H1 (cell line): ENCODE results near the gene KLK10. TPM values are rescaled to one million over a fixed set of nuclear protein-coding genes. Genes with fewer than 3 reads are reported as not detected.

Experiments
- BRCA1 ChIP-seq: IDR thresholded peaks from 2 replicates; pipeline ENCODE4 v1.6.1; 2012; ENCODE audit warnings: low read depth, low read length, improper control_type of control experiment
- HDAC6 ChIP-seq: IDR thresholded peaks from one replicate; pipeline ENCODE4 v1.7.1; 2012; ENCODE audit warnings: low read depth, mild to moderate bottlenecking, inconsistent platforms, low read length, moderate library complexity
- JUN ChIP-seq: IDR thresholded peaks from 2 replicates; pipeline ENCODE4 v1.6.1; 2011; ENCODE audit warnings: low read depth, mild to moderate bottlenecking, improper control_type of control experiment, low read length
- KDM5A ChIP-seq: fragments of 200-600 bp; IDR thresholded peaks from 2 replicates; pipeline ENCODE4 v1.7.1; 2012; ENCODE audit warnings: mild to moderate bottlenecking, low read length, inconsistent platforms, mixed read lengths
- RBBP5 ChIP-seq: IDR thresholded peaks from 2 replicates; pipeline ENCODE4 v1.7.1; 2012; ENCODE audit warnings: low read depth, mild to moderate bottlenecking, inconsistent platforms, low read length, moderate library complexity, borderline replicate concordance
- SIN3A ChIP-seq, 2 experiments: IDR thresholded peaks in 1 of 2; conservative IDR thresholded peaks in 1 of 2; 2 replicates each; pipeline ENCODE4 v1.6.1; 2011 to 2012; ENCODE audit warnings: low read length in 2 of 2, improper control_type of control experiment in 1 of 2, low read depth in 1 of 2, mild to moderate bottlenecking in 1 of 2
- TAF1 ChIP-seq: IDR thresholded peaks from 2 replicates; pipeline ENCODE4 v1.6.1; 2011; ENCODE audit warnings: mild to moderate bottlenecking, low read depth, low read length
- TAF7 ChIP-seq: optimal IDR thresholded peaks from 2 replicates; pipeline ENCODE3; 2011; ENCODE audit warnings: low read depth, mild to moderate bottlenecking, inconsistent platforms, low read length, moderate library complexity, borderline replicate concordance
- TBP ChIP-seq: IDR thresholded peaks from 2 replicates; pipeline ENCODE4 v1.6.1; 2011; ENCODE audit warnings: low read depth, low read length, improper control_type of control experiment
- ZNF274 ChIP-seq: IDR thresholded peaks from 2 replicates; pipeline ENCODE4 v1.7.0; 2012; ENCODE audit warnings: low read length, borderline replicate concordance; ENCODE audit errors: extremely low read depth
- polyA plus RNA-seq, 7 experiments: library from polyadenylated mRNA; depleted of rRNA in 3 of 7; stranded (reverse) in 5 of 7; unstranded in 2 of 7; fragments of >200 nt in 5 of 7; fragments of 200-250 nt in 2 of 7; gene quantifications; 1 replicate in 5 of 7; 2 replicates in 1 of 7; 4 replicates in 1 of 7; pipeline versions ENCODE4 v1.2.1 to v1.2.3, GENCODE V29; 2011 to 2013; ENCODE audit warnings: missing spikeins in 2 of 7, mixed read lengths in 2 of 7
- total RNA-seq: library from RNA; stranded (reverse); fragmentation: NEBNext Ultra II Directional; extraction: Animal tissue kit (Norgen Biotek cat#: 25700); gene quantifications from 2 replicates; pipeline ENCODE4 v1.2.1, GENCODE V29; 2021
- TF ChIP-seq, protein P1 (sequence below): IDR thresholded peaks from 2 replicates; pipeline ENCODE4 v1.6.1; 2012; ENCODE audit warnings: inconsistent platforms

The KLK10 gene
- total and polyA plus RNA-seq, 2 of the 8 experiments (the other 6 are each of a cell fraction or from before 2014, with no cell fraction given): 4.8 to 9.7 TPM

DNA sequence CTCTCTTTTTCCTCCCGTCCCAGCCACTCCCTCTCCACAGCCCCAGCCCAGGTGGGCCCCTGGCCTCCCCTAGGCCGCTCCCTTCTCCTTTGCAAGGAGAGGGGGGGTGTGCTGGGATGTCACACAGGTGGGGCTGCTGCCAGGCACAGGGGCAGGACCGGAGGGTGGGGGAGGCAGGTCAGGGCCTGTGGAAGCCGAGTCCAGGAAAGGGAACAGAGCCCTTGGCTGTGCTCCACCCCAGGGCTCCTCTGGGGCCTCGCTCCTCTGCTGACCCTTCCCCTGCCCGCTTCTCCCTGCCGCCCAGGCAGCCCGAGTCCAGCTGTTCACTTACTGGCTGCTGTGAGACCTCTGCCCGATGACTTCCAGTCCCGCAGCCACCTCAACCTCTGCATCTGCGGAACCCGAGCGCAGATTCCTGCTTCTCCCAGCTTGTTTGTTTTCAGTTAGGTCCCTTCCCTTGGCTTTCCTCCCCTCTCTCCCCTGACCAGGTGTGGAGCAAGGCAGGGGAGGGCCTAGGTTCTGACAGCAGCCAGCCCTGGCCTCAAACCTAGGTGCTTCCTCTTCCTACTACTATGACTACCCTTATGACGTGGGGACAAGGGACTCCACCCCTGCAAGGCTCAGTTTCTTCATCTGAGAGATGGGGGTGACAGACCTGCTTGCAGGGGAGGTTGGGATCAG is 7.8 kb upstream of the KLK10 start (continued):
- no peak for TF ChIP-seq TAF7
- TF ChIP-seq SIN3A (conservative IDR thresholded peaks at IDR 0.05 in 1 of 2, IDR thresholded peaks at IDR 0.05 in 1 of 2; ENCODE audit: low read depth in 1 of 2, low read length in 2 of 2): no peak
- TF ChIP-seq HDAC6: no peak
- no peak for TF ChIP-seq RBBP5
- TF ChIP-seq JUN: no peak
- TF ChIP-seq ZNF274: no peak
- TF ChIP-seq BRCA1: no peak
- TF ChIP-seq TAF1: no peak
- TF ChIP-seq TBP: no peak
- TF ChIP-seq, protein P1, sequence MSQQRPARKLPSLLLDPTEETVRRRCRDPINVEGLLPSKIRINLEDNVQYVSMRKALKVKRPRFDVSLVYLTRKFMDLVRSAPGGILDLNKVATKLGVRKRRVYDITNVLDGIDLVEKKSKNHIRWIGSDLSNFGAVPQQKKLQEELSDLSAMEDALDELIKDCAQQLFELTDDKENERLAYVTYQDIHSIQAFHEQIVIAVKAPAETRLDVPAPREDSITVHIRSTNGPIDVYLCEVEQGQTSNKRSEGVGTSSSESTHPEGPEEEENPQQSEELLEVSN: no peak
- no peak for TF ChIP-seq KDM5A
